Endothelial cell of umbilical vein (primary cell): ENCODE data around the gene AFDN.

Source experiments
- EZH2 ChIP-seq: IDR thresholded peaks from 2 replicates; pipeline ENCODE4 v1.6.1; 2012; ENCODE audit warnings: borderline replicate concordance, low read depth, mild to moderate bottlenecking, moderate library complexity, low read length, inconsistent platforms; ENCODE audit not compliant: severe bottlenecking
- JUN ChIP-seq: IDR thresholded peaks from 2 replicates; pipeline ENCODE4 v1.6.1; 2011; ENCODE audit warnings: borderline replicate concordance, low read depth; ENCODE audit not compliant: insufficient read length, insufficient read depth
- MYC ChIP-seq: IDR thresholded peaks from one replicate; pipeline ENCODE4 v1.6.1; 2011; ENCODE audit warnings: mild to moderate bottlenecking, low read depth, low read length
- POLR2A ChIP-seq: IDR thresholded peaks from 2 replicates; pipeline ENCODE4 v1.6.1; 2012; ENCODE audit warnings: low read depth, mild to moderate bottlenecking, control low read depth, low read length
- POLR2AphosphoS5 ChIP-seq: IDR thresholded peaks from 2 replicates; pipeline ENCODE4 v1.6.1; 2012; ENCODE audit warnings: low read depth, mild to moderate bottlenecking, control low read depth, low read length, moderate library complexity; ENCODE audit not compliant: insufficient read depth
- TF ChIP-seq, protein P1 (sequence below), 2 donors: IDR thresholded peaks; 1 replicate in 1 of 2; 2 replicates in 1 of 2; pipeline ENCODE4 v1.5.1; 2011; ENCODE audit warnings: low read length in 2 of 2, mild to moderate bottlenecking in 2 of 2, moderate library complexity in 2 of 2, control low read depth in 1 of 2, inconsistent platforms in 1 of 2, low read depth in 1 of 2; ENCODE audit not compliant: insufficient read depth in 1 of 2; ENCODE audit errors: extremely low read depth in 1 of 2
- TF ChIP-seq, protein P2 (sequence below): IDR thresholded peaks from 2 replicates; pipeline ENCODE4 v1.6.1; 2011; ENCODE audit not compliant: insufficient read depth, insufficient read length

DNA sequence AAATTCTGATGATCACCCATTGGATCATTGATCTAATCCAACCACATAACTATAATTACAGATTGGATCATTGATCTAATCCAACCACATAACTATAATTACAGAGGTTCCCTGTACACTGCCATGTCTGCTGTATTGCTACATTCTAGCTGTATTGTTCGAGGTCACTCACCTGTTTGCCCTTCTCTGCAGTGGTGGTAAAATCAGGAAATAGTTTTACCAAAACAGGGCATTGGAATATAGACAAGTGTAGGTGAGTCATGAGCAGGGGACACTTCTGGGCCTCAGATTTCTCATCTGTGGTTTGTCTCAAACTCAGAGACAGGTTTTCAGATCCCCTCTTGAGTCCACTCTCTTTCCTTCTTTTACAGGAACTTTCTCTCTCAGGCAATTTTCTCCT is 9.0 kb upstream of the AFDN start:
- TF ChIP-seq, protein P1, sequence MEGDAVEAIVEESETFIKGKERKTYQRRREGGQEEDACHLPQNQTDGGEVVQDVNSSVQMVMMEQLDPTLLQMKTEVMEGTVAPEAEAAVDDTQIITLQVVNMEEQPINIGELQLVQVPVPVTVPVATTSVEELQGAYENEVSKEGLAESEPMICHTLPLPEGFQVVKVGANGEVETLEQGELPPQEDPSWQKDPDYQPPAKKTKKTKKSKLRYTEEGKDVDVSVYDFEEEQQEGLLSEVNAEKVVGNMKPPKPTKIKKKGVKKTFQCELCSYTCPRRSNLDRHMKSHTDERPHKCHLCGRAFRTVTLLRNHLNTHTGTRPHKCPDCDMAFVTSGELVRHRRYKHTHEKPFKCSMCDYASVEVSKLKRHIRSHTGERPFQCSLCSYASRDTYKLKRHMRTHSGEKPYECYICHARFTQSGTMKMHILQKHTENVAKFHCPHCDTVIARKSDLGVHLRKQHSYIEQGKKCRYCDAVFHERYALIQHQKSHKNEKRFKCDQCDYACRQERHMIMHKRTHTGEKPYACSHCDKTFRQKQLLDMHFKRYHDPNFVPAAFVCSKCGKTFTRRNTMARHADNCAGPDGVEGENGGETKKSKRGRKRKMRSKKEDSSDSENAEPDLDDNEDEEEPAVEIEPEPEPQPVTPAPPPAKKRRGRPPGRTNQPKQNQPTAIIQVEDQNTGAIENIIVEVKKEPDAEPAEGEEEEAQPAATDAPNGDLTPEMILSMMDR (IDR thresholded peaks at IDR 0.05; ENCODE audit: extremely low read depth in 1 of 2, insufficient read depth in 1 of 2, low read depth in 1 of 2, low read length in 2 of 2): no peak
- TF ChIP-seq POLR2A (no peak), MYC (no peak), POLR2AphosphoS5 (no peak), JUN (no peak), EZH2 (no peak)
- TF ChIP-seq, protein P2, sequence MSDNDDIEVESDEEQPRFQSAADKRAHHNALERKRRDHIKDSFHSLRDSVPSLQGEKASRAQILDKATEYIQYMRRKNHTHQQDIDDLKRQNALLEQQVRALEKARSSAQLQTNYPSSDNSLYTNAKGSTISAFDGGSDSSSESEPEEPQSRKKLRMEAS: no peak
